22Rv1 (cell line): ENCODE results near the gene C6orf89.

Experiments
- H3K27ac ChIP-seq: fragments of 450-650 bp; 2 replicates; pipeline ENCODE4 v1.5.1; 2017
- ZFX ChIP-seq: fragments of 450-650 bp; IDR thresholded peaks from 2 replicates; pipeline ENCODE4 v1.6.1; 2017; ENCODE audit warnings: antibody characterized with exemption, borderline replicate concordance
- TF ChIP-seq, protein P1 (sequence below): fragments of 450-650 bp; IDR thresholded peaks from 2 replicates; pipeline ENCODE4 v1.5.1; 2017; ENCODE audit warnings: mild to moderate bottlenecking

The C6orf89 gene

DNA sequence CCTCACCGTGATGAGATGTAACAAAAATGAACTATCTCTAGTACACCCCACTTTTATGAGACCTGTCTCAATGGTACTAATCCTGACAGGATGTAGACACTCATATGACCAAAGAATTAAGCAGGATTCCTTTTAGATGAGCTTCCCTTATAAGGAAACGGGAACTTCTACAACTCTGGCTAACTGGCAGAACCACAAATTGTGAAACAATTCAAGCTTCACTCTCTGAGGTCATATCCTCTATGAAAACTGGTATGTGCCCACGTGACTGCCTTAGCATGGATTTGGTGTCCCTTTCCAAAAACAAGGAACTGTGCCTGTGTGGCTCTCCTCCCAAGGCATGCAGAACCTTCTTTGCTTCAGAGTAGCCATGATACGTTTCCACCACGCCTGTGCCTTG is 32.4 kb upstream of the C6orf89 start:
- no peak for TF ChIP-seq ZFX
- TF ChIP-seq, protein P1, sequence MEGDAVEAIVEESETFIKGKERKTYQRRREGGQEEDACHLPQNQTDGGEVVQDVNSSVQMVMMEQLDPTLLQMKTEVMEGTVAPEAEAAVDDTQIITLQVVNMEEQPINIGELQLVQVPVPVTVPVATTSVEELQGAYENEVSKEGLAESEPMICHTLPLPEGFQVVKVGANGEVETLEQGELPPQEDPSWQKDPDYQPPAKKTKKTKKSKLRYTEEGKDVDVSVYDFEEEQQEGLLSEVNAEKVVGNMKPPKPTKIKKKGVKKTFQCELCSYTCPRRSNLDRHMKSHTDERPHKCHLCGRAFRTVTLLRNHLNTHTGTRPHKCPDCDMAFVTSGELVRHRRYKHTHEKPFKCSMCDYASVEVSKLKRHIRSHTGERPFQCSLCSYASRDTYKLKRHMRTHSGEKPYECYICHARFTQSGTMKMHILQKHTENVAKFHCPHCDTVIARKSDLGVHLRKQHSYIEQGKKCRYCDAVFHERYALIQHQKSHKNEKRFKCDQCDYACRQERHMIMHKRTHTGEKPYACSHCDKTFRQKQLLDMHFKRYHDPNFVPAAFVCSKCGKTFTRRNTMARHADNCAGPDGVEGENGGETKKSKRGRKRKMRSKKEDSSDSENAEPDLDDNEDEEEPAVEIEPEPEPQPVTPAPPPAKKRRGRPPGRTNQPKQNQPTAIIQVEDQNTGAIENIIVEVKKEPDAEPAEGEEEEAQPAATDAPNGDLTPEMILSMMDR: no peak
- H3K27ac ChIP-seq: no peak overlapping the region

GRCh38 chr6:36855750-36856149 is 30.0 kb upstream of the C6orf89 start:
- no peak overlapping the region for H3K27ac ChIP-seq
- no peak for TF ChIP-seq ZFX
- TF ChIP-seq, protein P1: no peak

GRCh38 chr6:36856277-36856676 is 29.5 kb upstream of the C6orf89 start:
- TF ChIP-seq, protein P1: no peak
- TF ChIP-seq ZFX: no peak
- H3K27ac ChIP-seq: no peak overlapping the region

DNA sequence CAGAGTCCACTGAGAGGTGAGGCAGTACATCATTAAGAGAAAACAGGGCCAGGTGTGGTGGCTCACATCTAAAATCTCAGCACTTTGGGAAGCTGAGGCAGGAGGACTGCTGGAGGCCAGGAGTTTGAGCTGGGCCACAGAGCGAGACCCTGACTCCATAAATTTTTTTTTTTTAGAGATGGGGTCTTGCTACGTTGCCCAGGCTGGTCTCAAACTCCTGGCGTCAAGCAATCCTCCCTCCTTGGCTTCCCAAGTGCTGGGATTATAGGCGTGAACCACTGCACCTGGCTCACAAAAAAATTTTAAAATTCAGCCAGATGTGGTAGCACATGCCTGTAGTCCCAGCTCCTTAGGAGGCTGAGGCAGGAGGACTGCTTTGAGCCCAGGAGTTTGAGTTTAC is 28.4 kb upstream of the C6orf89 start:
- TF ChIP-seq, protein P1: no peak
- no peak for TF ChIP-seq ZFX
- no peak overlapping the region for H3K27ac ChIP-seq

DNA sequence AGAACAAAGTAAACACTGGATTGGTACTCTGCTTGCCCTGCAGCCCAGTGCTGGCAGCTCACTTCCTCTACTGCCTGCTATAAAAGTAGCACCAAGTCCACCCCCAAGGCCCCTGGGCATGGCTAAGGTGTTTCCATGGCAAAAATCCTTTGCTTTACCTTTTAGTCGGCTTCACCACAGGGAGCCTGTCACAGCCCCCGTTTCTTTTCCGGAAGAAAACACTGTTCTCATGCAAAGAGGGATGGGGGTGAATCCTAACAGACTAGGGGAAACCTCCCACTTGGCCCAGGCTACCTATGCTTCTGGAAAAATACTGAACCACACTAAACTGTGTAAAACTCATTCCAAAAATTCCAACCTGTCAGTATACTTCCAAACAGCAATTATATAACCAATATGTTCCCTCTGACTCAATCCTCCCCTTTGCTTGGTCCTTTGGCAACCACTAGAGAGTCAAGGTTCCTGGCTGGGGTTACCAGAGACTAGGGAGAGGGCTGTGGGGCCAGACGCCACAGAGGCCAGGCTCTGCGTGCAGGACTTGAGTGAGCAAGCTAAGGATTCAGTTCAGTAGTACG is 27.3 kb upstream of the C6orf89 start:
- no peak overlapping the region for H3K27ac ChIP-seq
- TF ChIP-seq, protein P1: no peak
- TF ChIP-seq ZFX: no peak

DNA sequence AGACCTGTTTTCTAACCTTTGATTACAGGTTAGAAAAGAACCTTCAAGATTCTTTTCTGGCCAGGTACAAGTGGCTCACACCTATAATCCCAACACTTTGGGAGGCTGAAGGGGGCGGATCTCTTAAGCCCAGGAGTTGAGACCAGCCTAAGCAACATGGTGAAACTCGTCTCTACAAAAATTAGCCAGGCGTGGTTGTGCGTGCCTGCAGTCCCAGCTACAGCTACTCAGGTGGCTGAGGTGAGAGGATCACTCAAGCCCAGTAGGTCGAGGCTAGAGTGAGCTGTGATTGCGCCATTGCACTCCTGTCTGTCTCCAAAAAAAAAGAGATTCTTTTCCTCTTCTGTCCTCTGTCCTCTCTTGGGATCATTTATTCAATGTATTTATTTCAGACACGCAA is 25.6 kb upstream of the C6orf89 start:
- H3K27ac ChIP-seq: no peak overlapping the region
- TF ChIP-seq, protein P1: no peak
- no peak for TF ChIP-seq ZFX

DNA sequence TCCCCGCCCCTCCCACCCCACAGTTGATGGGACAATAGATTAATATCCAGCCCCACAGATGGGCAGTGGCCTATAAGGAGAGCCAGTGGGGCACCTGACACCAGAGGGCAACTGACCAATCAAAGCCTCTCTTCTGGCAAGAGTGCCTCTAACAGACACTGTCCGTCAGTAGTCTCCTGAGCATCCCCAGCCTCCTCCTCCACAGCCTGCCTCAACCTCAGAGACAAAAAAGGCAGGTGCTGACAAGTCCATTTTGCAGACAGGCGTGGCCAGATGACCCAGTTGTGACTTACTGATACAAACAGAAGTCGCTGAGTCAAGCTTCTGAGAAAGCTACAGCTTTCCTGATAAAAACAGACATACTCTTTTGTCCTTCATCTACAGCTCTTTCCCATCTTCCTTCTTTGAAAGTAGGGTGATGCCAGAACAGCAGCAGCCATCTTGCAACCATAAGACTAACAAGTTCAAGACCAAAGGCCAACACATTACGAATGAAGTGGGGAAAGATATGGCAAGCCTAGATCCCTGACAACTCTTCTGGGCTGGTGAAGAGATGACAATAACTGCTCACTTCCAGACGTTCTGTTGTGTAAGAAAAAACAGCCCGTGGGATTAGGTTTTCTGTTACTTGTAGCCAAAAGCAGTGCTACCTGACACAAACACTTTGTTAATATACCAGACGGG is 23.4 kb upstream of the C6orf89 start:
- no peak for TF ChIP-seq ZFX
- TF ChIP-seq, protein P1: no peak
- H3K27ac ChIP-seq: no peak overlapping the region
